ENCODE measurements around the gene MYOT. TPM values are rescaled to one million over a fixed set of nuclear protein-coding genes. Genes with fewer than 3 reads are reported as not detected.

The MYOT gene
- total and polyA plus RNA-seq, 7 donors, result 3.2 to 40.0 (median 20.7) TPM

DNA sequence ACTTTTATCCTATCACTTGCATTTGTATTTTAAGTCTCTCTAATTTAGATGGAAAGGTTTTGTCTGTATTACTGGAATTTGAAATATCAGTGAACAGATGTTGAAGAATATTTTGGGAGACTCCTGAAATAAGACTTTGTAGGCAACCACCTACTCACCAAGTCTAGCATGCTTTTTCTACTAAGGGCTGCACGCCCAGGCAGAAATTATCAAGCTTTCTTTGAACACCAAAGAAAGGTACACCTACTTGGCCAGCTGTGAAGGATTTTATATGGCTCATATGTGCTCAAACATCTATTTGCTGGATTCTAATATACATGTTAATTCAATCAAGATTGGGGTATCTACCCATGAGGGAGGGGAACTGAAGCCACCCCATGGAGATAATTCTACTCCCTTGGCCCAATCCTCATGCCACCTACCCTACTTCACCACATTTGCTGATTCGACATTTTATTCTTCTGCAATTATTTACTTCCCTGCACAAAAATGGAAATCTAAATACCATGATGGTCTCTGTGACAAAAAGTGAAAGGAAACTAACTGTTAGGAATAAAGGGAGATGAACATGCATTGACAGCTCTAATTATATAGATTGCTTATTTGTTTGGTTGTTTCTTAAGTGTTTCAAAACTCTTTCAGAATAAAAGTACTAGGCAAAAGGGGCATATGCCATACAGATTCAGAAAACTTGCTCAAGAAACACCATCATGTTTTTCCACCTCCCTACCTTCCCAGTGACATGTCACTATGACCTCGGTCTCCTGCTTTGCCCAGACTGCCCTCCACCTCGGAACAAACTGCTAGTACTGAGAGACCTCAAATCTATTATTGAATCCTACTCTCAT is 895 bp upstream of the MYOT start:
- 94 to 95% methylated on average over 4 of the region's 4 CpGs for WGBS, 2 donors
- TF ChIP-seq, protein P1, sequence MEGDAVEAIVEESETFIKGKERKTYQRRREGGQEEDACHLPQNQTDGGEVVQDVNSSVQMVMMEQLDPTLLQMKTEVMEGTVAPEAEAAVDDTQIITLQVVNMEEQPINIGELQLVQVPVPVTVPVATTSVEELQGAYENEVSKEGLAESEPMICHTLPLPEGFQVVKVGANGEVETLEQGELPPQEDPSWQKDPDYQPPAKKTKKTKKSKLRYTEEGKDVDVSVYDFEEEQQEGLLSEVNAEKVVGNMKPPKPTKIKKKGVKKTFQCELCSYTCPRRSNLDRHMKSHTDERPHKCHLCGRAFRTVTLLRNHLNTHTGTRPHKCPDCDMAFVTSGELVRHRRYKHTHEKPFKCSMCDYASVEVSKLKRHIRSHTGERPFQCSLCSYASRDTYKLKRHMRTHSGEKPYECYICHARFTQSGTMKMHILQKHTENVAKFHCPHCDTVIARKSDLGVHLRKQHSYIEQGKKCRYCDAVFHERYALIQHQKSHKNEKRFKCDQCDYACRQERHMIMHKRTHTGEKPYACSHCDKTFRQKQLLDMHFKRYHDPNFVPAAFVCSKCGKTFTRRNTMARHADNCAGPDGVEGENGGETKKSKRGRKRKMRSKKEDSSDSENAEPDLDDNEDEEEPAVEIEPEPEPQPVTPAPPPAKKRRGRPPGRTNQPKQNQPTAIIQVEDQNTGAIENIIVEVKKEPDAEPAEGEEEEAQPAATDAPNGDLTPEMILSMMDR (IDR thresholded peaks at IDR 0.05), result no peak
- TF ChIP-seq POLR2AphosphoS5 (IDR thresholded peaks at IDR 0.05) (no peak), EP300 (IDR thresholded peaks at IDR 0.05) (no peak), POLR2A (IDR thresholded peaks at IDR 0.05) (no peak)
- no peak for DNase-seq

DNA sequence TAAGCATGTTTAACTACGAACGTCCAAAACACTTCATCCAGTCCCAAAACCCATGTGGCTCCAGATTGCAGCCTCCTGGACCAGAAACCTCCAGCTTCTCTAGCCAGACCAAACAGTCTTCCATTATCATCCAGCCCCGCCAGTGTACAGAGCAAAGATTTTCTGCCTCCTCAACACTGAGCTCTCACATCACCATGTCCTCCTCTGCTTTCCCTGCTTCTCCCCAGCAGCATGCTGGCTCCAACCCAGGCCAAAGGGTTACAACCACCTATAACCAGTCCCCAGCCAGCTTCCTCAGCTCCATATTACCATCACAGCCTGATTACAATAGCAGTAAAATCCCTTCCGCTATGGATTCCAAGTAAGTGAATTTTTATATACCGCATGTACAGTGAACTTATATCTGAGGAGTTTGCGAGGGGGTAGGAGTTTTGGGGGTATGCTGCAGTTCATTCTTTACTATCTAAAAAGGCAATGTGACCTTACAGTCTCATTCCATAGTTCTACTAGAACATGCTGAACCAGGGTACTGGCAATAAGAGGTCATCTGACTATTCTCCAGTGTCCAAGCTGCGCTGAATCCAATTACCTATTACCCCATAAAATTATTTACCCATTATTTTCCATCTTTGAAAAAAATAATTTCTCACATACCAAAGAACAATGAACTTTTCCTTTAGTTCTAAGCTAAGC is 3.1 kb downstream of the MYOT start:
- no peak overlapping the region for H3K4me3 ChIP-seq
- DNase-seq, result no peak
- H3K27me3 ChIP-seq, result no peaks in the 10 kb centered on the region
- no peaks in the 10 kb centered on the region for H3K9me3 ChIP-seq
- intact Hi-C loops (cut with DNase I), result no loop called here
- H3K27ac ChIP-seq, result no peak overlapping the region
- TF ChIP-seq EP300 (IDR thresholded peaks at IDR 0.05) (no peak), POLR2A (IDR thresholded peaks at IDR 0.05) (no peak), POLR2AphosphoS5 (IDR thresholded peaks at IDR 0.05) (no peak)
- TF ChIP-seq, protein P1 (IDR thresholded peaks at IDR 0.05), result no peak
- 96 to 97% methylated on average over 7 of the region's 7 CpGs for WGBS, 2 donors
- H3K36me3 ChIP-seq, result no peaks in the 10 kb centered on the region
- H3K4me1 ChIP-seq, result no peaks in the 10 kb centered on the region

More for the DNA sequence above, 895 bp upstream of the MYOT start:
- Histone ChIP-seq H3K4me1 (no peaks in the 10 kb centered on the region), H3K27me3 (no peaks in the 10 kb centered on the region), H3K27ac (no peak overlapping the region), H3K36me3 (no peaks in the 10 kb centered on the region), H3K9me3 (no peaks in the 10 kb centered on the region), H3K4me3 (no peak overlapping the region)
- intact Hi-C loops (cut with DNase I), result no loop called here

DNA sequence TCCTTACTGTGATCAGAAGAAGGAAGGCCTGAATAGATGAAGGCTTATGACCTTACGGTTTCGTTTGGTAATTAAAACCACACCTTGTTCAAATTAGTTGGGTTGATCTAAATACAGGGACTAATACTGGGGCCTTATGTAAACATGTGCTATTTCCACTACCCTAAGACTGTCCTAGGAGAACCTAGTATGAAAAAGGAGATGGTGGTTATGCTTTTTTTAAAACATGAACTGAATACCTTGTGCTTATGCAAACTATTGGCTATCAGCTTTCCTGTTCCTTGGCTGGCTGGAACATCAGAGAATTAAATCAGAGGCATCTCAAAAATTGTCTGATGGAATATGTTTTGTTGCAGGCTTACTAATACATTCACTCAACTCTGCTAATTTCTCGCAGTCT is 3.9 kb downstream of the MYOT start:
- Histone ChIP-seq H3K4me3 (no peak overlapping the region), H3K9me3 (no peaks in the 10 kb centered on the region), H3K4me1 (no peaks in the 10 kb centered on the region), H3K27me3 (no peaks in the 10 kb centered on the region), H3K27ac (no peak overlapping the region), H3K36me3 (no peaks in the 10 kb centered on the region)
- intact Hi-C loops (cut with DNase I), result no loop called here
- no peak for DNase-seq
- TF ChIP-seq POLR2A (IDR thresholded peaks at IDR 0.05) (no peak), POLR2AphosphoS5 (IDR thresholded peaks at IDR 0.05) (no peak), EP300 (IDR thresholded peaks at IDR 0.05) (no peak)
- TF ChIP-seq, protein P1 (IDR thresholded peaks at IDR 0.05), result no peak
- WGBS, 2 donors, result 89 to 91% methylated on average over 3 of the region's 3 CpGs

DNA sequence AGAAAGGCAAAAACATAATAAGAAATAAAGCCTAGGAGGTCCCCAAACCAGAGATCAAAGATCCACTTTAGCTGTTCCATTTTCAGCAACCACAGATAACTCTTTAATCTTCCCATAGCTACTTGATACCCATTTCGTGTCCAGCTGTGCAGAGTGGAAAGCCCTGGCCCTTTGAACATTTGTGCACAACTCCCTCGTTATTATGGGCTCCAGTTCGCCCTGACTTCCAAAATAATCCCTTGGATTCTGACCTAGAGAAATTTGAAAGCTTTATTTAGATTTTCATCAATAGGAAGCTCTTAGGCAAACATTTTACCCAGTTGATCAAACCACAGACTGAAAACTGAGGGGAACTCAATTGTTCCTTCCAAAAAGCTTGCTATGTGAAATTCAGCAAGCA is 4.8 kb downstream of the MYOT start:
- intact Hi-C loops (cut with DNase I), result no loop called here
- TF ChIP-seq POLR2AphosphoS5 (IDR thresholded peaks at IDR 0.05) (no peak), EP300 (IDR thresholded peaks at IDR 0.05) (no peak), POLR2A (IDR thresholded peaks at IDR 0.05) (no peak)
- TF ChIP-seq, protein P1 (IDR thresholded peaks at IDR 0.05), result no peak
- Histone ChIP-seq H3K36me3 (no peaks in the 10 kb centered on the region), H3K4me3 (no peak overlapping the region), H3K9me3 (no peaks in the 10 kb centered on the region), H3K27ac (no peak overlapping the region), H3K4me1 (no peaks in the 10 kb centered on the region), H3K27me3 (no peaks in the 10 kb centered on the region)
- DNase-seq, result no peak
- WGBS, 2 donors, result 84 to 89% methylated on average over 3 of the region's 3 CpGs
